Psoas muscle (tissue), 8 donors: Measurements from ENCODE around the gene CKM. TPM values are rescaled to one million over a fixed set of nuclear protein-coding genes. Genes with fewer than 3 reads are reported as not detected.

ENCODE experiments used
- ATAC-seq, 4 donors: fragments of 200-7000 bp; cut with Tn5 transposase; one replicate each; pipeline ENCODE4 v1.9.1; 2020; ENCODE audit warnings: moderate library complexity in 3 of 4, mild to moderate bottlenecking in 2 of 4
- DNase-seq, 2 donors: peaks; one replicate each; pipeline ENCODE4 v3.0.0-alpha.2; 2020
- H3K27ac ChIP-seq: fragments of 200-600 bp; one replicate; pipeline ENCODE4 v1.8.0; 2022
- H3K27me3 ChIP-seq, 3 donors: fragments of 200-600 bp in 1 of 3; one replicate each; pipeline versions ENCODE4 v1.6.1 to v1.8.0; 2013 to 2022; ENCODE audit warnings: low read length in 2 of 3, mild to moderate bottlenecking in 2 of 3, moderate library complexity in 1 of 3; ENCODE audit not compliant: insufficient read depth in 3 of 3
- H3K36me3 ChIP-seq, 2 donors: fragments of 200-600 bp in 1 of 2; one replicate each; pipeline versions ENCODE4 v1.6.1 to v1.8.0; 2013 to 2022; ENCODE audit warnings: low read depth in 1 of 2, mild to moderate bottlenecking in 1 of 2, moderate library complexity in 1 of 2; ENCODE audit not compliant: insufficient read depth in 1 of 2
- H3K4me1 ChIP-seq: fragments of 200-600 bp; one replicate; pipeline ENCODE4 v1.8.0; 2022
- H3K4me3 ChIP-seq: fragments of 200-600 bp; one replicate; pipeline ENCODE4 v1.8.0; 2022; ENCODE audit warnings: mild to moderate bottlenecking
- H3K9me3 ChIP-seq: fragments of 200-600 bp; one replicate; pipeline ENCODE4 v1.8.0; 2022
- CTCF ChIP-seq: fragments of 200-600 bp; IDR thresholded peaks from one replicate; pipeline ENCODE4 v1.8.0; 2022; ENCODE audit warnings: antibody characterized with exemption
- WGBS, 3 donors: extraction: QIAGEN DNeasy Blood & Tissue Kit; methylation state at CpG; one replicate each; pipeline versions ENCODE4 v1.1.6 to v1.1.7; 2013; 5-methylcytosine and 5-hydroxymethylcytosine counted together
- intact Hi-C, 2 donors: fragments of 100-400 bp; cut with DNase I; formaldehyde crosslinking; loops; one replicate each; pipeline versions ENCODE4 v1.11.0 to v1.14.2; 2022
- polyA plus RNA-seq, 3 donors: library from polyadenylated mRNA; stranded (reverse); fragments of 200-250 nt; gene quantifications; one replicate each; pipeline ENCODE4 v1.2.3, GENCODE V29; 2013
- total RNA-seq, 4 donors: library from RNA; stranded (reverse); fragmentation: NEBNext Ultra II Directional in 2 of 4; extraction: Animal tissue kit (Norgen Biotek cat#: 25700) in 2 of 4; gene quantifications; one replicate each; pipeline versions ENCODE4 v1.2.1 to v1.2.4, GENCODE V29; 2021 to 2023
- donor health status: healthy with polysubstance abuse.
- donor health status: DM: no; HTN: no; CAD: no; lungs with moderate emphysema.
- donor health status: Bipolar disorder and iron deficiency.
- donor health status: healthy.
- donor health status: DM: yes; HTN: yes; CAD: no.
- donor health status: DM: no; HTN: no; CAD: no.
- donor health status: DM: no; HTN: no; CAD: no.
- donor health status: DM: yes; HTN: yes; CAD: no.

CKM gene
- total and polyA plus RNA-seq, 7 donors: 9,503 to 23,818 (median 15,775) TPM

GRCh38 chr19:45354241-45354842 is 31.7 kb upstream of the CKM start:
- no peak overlapping the region for H3K4me3 ChIP-seq
- H3K36me3 ChIP-seq: peaks cover 2 to 51% of the 10 kb centered on the region in 2 donors
- no peak for TF ChIP-seq CTCF
- no peaks in the 10 kb centered on the region for H3K27me3 ChIP-seq
- no peaks in the 10 kb centered on the region for H3K9me3 ChIP-seq
- no peak overlapping the region for H3K27ac ChIP-seq
- H3K4me1 ChIP-seq: no peaks in the 10 kb centered on the region
- intact Hi-C loops: no loop called here
- ATAC-seq (no peak), DNase-seq (no peak)
- WGBS, 3 donors: 91 to 96% (median 93%) methylated on average over 11 of the region's 11 CpGs

DNA sequence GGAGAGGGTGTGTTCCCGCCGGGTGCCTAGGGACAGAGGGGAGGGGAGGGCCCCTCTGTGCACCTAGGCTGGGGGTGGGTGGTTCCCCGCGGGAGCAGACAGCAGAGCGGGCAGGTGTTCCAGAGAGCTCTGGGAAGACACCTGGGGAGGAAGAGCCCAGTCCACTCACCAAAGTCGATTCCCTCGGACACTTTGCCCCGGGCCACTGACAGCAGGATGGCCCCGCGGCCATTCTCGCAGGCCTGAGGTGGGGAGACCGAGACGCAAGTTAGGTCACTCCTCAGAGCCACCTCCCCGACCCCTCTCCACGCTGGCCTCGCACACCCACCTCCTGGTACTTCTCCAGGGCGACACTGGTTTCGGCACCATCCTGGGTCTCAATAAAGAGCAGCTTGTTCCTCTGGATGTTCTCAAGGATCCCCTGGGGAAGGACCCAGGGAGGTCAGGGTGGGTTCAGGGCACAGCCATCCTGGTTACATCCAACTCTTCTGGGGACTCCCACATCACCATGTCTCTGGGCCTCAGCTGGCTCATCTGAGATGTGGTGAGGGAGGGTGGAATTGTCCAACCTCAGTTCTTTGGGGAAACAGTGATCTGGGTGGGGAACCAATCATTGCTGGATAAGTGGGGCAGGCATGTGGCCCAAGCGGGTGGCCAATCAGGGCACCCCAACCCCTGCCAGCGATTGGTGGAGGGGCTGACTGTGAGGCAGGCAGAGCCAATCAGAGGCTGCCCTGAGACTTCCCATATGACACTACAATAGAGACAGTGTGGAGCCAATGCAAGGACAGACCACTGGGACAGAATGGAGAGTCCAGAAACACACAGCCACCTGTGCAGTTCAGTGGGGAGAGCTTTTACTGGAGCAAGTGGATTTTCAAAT is 30.5 kb upstream of the CKM start:
- Histone ChIP-seq H3K27me3 (no peaks in the 10 kb centered on the region), H3K4me3 (no peak overlapping the region), H3K27ac (no peak overlapping the region), H3K9me3 (no peaks in the 10 kb centered on the region), H3K4me1 (no peaks in the 10 kb centered on the region), H3K36me3 (peaks cover 2 to 51% of the 10 kb centered on the region in 2 donors)
- 92% methylated on average over 18 to 20 of the region's 20 CpGs for WGBS, 3 donors
- ATAC-seq (no peak), DNase-seq (no peak)
- intact Hi-C loops: no loop called here
- no peak for TF ChIP-seq CTCF

DNA sequence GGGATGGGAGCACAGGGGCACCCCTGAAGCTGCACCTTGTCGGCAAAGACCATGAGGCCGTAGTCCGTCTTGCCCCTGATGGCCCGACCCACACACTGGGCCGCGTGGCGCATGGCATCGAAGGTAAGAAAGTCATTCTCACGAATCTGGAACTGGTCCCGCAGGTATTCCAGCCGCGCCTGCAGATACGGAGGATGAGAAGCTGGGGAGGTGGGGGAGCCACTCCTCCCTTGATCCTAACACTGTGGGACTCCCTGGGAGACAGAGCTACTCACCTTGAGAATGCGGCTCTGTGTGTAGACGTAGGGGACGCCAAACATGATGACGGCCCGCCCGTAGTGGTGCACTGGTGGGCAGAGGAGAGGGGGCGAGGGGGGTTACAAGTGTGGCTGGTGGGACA is 29.8 kb upstream of the CKM start:
- no peak for TF ChIP-seq CTCF
- H3K27me3 ChIP-seq: no peaks in the 10 kb centered on the region
- no peak overlapping the region for H3K4me3 ChIP-seq
- no peak overlapping the region for H3K27ac ChIP-seq
- no peaks in the 10 kb centered on the region for H3K9me3 ChIP-seq
- intact Hi-C loops: no loop called here
- DNase-seq (no peak), ATAC-seq (no peak)
- no peaks in the 10 kb centered on the region for H3K4me1 ChIP-seq
- H3K36me3 ChIP-seq: peaks cover 2 to 51% of the 10 kb centered on the region in 2 donors
- WGBS, 3 donors: 95 to 97% (median 95%) methylated on average over 20 of the region's 20 CpGs

DNA sequence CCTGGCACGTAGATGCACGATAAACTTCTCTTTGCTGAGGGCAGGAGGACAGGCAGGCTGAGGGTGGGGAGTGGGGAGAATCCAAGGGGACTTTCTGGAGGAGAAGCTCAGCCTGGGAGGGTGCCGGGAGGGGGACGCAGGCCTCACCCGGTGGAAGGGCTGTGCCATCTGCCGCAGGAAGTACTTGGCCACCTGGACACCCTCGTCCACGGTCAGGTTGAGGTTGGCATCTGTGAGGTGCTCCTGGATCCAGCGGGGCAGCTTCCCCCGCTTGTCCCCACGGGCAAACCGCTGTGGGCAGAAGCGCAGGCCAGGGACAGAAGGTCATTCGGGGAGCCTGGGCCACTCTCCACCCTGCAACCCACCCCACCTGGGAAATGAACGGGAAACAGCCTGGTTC is 29.4 kb upstream of the CKM start:
- 80 to 84% (median 84%) methylated on average over 15 of the region's 15 CpGs for WGBS, 3 donors
- H3K36me3 ChIP-seq: peaks cover 2 to 51% of the 10 kb centered on the region in 2 donors
- H3K27ac ChIP-seq: no peak overlapping the region
- no peaks in the 10 kb centered on the region for H3K9me3 ChIP-seq
- DNase-seq: no peak
- H3K4me3 ChIP-seq: no peak overlapping the region
- H3K27me3 ChIP-seq: no peaks in the 10 kb centered on the region
- TF ChIP-seq CTCF: no peak
- ATAC-seq: no peak
- intact Hi-C loops: no loop called here
- H3K4me1 ChIP-seq: no peaks in the 10 kb centered on the region
